GM12891 (cell line): ENCODE measurements around the gene EXOC4.

Source experiments
- DNase-seq: peaks from one replicate; pipeline ENCODE4 v3.0.0; 2011; ENCODE audit warnings: low spot score; ENCODE audit not compliant: insufficient read length
- FAIRE-seq: peaks from 2 replicates; lab custom pipeline; 2011; peaks lifted over from hg19 to GRCh38; lab: Jason Lieb, UNC
- PAX5 ChIP-seq: IDR thresholded peaks from 2 replicates; pipeline ENCODE4 v1.6.1; 2011; ENCODE audit warnings: low read length, moderate library complexity, mild to moderate bottlenecking; ENCODE audit not compliant: insufficient read depth, severe bottlenecking
- POLR2A ChIP-seq: IDR thresholded peaks from 2 replicates; pipeline ENCODE4 v1.6.1; 2011; ENCODE audit warnings: low read depth, low read length, control low read depth
- POLR2AphosphoS5 ChIP-seq: IDR thresholded peaks from 2 replicates; pipeline ENCODE4 v1.6.1; 2011; ENCODE audit warnings: low read depth, low read length, control low read depth
- POU2F2 ChIP-seq: IDR thresholded peaks from 2 replicates; pipeline ENCODE4 v1.6.1; 2011; ENCODE audit warnings: low read depth, mild to moderate bottlenecking, control low read depth, low read length, moderate library complexity
- SPI1 ChIP-seq: IDR thresholded peaks from 2 replicates; pipeline ENCODE4 v1.6.1; 2011; ENCODE audit warnings: low read depth, low read length, control low read depth
- TAF1 ChIP-seq: IDR thresholded peaks from 2 replicates; pipeline ENCODE4 v1.6.1; 2011; ENCODE audit warnings: low read depth, low read length, control low read depth

The EXOC4 gene

GRCh38 chr7:133534816-133535215 lies 281.9 kb downstream of the EXOC4 start:
- DNase-seq (no peak), FAIRE-seq (peak; percentile 13)
- TF ChIP-seq POLR2A (no peak), TAF1 (no peak), POU2F2 (no peak), POLR2AphosphoS5 (no peak), SPI1 (no peak), PAX5 (no peak)

GRCh38 chr7:133535308-133535707 lies 282.4 kb downstream of the EXOC4 start:
- no peak for FAIRE-seq
- DNase-seq: no peak
- TF ChIP-seq POLR2A (no peak), SPI1 (no peak), POU2F2 (no peak), POLR2AphosphoS5 (no peak), TAF1 (no peak), PAX5 (no peak)

DNA sequence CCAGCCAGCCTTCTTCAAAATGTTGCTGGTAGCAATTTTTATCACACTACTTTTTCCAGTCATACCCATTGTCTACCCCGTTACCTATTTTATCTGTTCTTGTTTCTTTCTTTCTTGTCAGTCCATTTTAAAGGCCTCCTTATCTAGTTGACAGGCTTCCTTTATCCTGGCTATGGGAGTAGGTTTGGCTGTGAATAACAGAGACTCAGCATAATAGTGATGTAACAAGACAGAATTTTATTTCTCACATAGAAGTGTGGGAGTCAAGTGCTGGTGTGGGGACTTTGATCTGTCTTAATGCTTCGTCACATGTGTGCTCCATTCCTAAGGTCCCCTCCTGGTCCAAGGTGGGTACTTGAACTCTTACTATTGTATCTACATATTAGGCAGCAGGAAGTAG lies 283.6 kb downstream of the EXOC4 start:
- no peak for FAIRE-seq
- TF ChIP-seq POLR2AphosphoS5 (no peak), POU2F2 (no peak), TAF1 (no peak), PAX5 (no peak), SPI1 (no peak), POLR2A (no peak)
- DNase-seq: no peak

- FAIRE-seq (no peak), DNase-seq (no peak)
- TF ChIP-seq POLR2AphosphoS5 (no peak), POU2F2 (no peak), PAX5 (no peak), TAF1 (no peak), POLR2A (no peak), SPI1 (no peak)
These were observed 286.1 kb downstream of the EXOC4 start for GRCh38 chr7:133539016-133539415.

DNA sequence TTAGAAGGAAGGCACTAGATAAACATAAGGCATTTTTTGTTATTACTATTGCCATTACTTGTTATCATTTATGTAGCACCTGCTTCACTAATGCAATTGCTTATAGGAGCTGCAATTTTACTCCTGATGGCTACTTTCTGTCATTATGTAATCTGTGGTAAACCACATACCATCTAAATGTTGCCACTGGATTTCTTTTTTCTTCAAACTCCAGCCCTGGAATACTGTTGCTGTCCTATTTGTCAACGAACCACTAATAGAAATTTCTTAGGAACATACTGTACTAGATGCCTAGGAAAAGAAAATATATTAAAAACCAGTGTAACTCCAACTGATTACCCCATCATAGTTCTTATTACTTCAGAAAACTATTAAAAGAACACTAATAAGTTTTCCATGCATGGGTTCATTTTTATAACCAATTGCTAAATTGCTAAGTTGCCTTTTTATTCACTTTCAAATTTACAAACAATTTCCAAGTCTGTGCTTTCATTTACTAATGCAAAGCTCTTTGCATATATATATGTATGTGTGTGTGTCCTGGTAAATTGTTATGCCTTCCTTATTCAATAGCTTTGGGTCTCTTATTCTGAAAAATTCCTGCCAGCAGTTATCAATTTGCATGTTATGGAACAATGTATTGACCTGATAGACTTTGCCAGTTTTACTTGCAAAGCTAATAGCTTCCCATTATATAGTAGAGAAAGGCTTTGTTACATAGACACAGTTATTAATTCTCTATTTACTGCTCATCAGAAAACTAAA lies 287.4 kb downstream of the EXOC4 start:
- TF ChIP-seq POLR2AphosphoS5 (no peak), PAX5 (no peak), SPI1 (no peak), POU2F2 (no peak), POLR2A (no peak), TAF1 (no peak)
- FAIRE-seq (no peak), DNase-seq (no peak)

GRCh38 chr7:133542209-133542780 lies 289.4 kb downstream of the EXOC4 start:
- no peak for DNase-seq
- TF ChIP-seq POLR2AphosphoS5 (no peak), TAF1 (no peak), SPI1 (no peak), POLR2A (no peak), POU2F2 (no peak), PAX5 (no peak)
- FAIRE-seq: no peak

DNA sequence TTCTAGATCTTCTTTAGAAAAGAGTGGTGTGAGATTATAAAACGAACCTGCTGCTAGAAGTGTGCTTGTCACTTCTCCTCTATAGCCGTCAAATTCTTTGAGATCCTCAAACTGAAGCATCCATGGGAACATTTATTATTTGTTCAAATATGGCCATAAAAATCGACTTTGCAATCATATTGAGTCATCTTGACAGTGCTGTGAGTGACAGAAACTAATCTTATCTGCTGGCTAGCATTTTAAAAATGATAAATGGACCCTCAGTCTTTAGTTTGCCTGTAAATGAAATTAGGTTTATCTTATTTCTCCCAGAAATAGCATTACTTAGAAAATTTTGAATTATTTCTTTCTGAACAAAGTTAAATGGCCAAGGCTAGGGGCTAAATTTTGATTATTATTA lies 290.8 kb downstream of the EXOC4 start:
- TF ChIP-seq SPI1 (no peak), PAX5 (no peak), POLR2A (no peak), TAF1 (no peak)
- DNase-seq: no peak
- FAIRE-seq: no peak

DNA sequence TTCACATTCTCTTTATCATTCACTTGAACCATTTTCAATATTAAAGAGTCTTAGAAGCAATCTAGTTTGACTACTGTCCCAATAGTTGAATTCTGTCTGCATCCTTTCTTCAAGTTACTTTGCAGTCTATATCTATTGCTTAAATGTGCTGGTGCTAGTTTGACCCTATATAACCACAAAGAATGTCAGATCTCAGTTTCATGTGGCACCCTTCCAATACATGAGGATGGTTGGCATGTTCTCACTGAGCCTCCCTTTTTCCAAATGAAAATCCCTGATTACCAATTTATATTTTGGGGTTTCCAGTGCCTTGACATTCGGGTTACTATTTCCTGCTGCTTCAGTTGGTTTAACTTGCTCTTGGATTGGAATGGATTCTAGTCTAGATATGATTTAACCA lies 292.7 kb downstream of the EXOC4 start:
- DNase-seq (no peak), FAIRE-seq (no peak)
- TF ChIP-seq POLR2AphosphoS5: no peak
- TF ChIP-seq TAF1: no peak
- TF ChIP-seq POLR2A: no peak
- no peak for TF ChIP-seq PAX5
- TF ChIP-seq SPI1: no peak
- TF ChIP-seq POU2F2: no peak

DNA sequence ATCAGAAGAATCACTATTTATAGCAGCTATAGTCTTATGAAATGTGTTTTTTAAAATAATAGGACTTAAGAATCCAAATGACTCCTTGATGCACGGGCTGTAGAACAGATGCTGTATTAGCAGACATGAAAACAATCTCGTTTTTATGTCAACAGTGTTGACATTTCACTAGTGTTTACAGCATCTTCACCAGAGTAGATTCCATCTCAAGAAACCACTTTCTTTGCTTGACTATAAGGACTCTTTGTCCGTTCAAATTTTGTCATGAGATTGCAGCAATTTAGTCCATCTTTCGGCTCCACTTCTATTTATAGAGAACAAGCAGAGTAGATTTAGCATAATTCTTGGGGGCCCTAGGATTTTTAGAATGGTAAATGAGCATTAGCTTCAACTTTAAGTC lies 295.1 kb downstream of the EXOC4 start:
- FAIRE-seq (peak; percentile 23), DNase-seq (no peak)
- no peak for TF ChIP-seq POLR2AphosphoS5
- no peak for TF ChIP-seq TAF1
- no peak for TF ChIP-seq PAX5
- no peak for TF ChIP-seq SPI1
- no peak for TF ChIP-seq POU2F2
- TF ChIP-seq POLR2A: no peak

DNA sequence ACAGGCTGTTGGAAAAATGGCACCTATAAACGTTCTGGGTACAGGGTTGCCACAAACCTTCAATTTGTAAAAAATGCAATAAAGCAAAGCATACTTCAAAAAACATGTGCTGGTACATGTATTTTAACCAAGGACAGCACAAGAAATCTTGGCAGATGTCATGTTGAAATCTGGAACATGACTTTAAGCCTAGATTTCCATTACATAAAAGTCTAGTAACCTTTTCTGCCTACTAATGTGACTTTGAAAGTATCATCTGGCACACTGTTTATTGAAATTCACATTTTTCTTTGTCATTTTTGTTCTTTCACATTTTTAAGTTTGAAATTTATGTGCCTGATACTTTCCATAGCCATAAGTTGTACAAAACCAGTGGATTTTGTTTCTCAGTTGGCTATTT lies 296.8 kb downstream of the EXOC4 start:
- FAIRE-seq (no peak), DNase-seq (no peak)
- TF ChIP-seq PAX5 (no peak), SPI1 (no peak), TAF1 (no peak), POU2F2 (no peak), POLR2A (no peak), POLR2AphosphoS5 (no peak)
